Activated T-helper 9 cell treated with anti-CD3 and anti-CD28 coated beads, Interleukin-2, amount 50 U/mL, for 16 hours (primary cell): Measurements from ENCODE around the gene POLR2J.
A peak's percentile ranks its signal among the peaks of the same experiment; 100 is the strongest.
"Not testable (repeated sequence)": the region's sequence is repeated elsewhere in the genome, so short reads cannot be mapped to it uniquely, and the experiment has no call there.

ENCODE experiments used
- DNase-seq: peaks from one replicate; pipeline ENCODE4 v3.0.0-alpha.2; 2020; ENCODE audit warnings: low read depth

POLR2J gene

GRCh38 chr7:102478314-102479208 is at the start of gene POLR2J:
TSS of gene POLR2J (minus strand) at chr7:102478922. CDS start at chr7:102478860, 62 bp downstream.
- peak; percentile 97 for DNase-seq

DNA sequence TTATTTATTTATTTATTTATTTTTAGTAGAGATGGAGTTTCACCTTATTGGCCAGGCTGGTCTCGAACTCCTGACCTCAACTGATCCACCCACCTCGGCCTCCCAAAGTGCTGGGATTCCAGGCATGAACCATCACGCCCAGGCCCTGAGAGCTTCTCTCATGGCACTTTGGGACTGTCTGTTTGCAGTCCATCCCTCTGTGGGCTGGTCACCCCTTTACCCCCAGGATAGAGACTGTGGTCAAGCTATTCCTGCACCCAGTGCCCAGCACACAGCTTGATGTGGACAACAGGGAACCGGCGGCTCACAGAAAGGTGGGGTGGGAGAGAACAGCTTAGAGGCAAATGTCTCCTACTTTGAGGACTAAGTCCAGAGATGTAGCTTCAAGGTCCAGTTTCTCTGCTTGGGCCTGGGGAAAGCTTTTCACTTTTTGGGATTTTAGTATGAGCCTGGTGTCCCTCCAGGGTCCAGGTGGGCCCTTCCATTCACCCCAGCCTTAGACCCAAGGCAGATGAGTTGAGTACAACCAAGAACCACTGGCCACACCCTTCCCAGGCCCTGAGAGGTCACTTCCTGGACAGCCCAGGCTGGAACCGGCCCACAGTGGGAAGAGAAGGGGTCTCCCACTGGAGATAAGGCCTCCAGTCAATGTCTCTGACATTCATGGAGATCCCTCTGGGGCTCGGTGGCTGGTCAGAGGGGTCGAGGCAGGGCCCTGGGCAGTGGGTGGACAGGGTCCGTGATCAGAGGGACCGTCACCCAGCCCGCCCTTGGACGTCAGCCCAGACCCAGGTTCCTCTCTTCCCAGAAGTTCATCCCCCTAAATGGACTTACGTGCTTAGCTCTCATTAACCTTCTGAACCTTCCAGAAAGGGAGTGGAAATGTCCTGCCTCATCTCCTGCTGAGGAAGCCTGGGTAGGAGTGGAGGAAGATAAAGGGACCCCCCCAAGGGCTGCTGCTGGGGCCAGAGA is 49.4 kb upstream of the POLR2J start:
- not testable (repeated sequence) for DNase-seq

DNA sequence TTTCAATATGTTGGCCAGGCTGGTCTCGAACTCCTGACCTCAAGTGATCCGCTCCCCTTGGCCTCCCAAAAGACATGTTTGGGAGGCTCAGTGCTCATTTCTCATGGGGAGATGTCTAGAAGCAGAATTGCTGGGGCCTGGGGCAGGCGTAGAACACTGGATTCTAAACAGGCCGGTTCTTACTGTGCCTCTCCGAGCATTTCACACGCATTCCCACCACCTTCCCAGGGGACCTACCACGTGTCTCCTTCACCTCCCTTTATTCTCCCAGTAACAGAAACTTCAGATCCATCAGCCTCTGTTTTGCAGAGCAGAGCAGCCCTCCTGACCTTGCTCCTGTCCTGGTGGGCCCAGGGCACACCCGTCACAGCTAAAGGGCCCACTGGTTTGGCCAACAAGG is 48.5 kb upstream of the POLR2J start:
- not testable (repeated sequence) for DNase-seq

- DNase-seq: not testable (repeated sequence)
These were observed 46.1 kb upstream of the POLR2J start for GRCh38 chr7:102524803-102525202.

- DNase-seq: not testable (repeated sequence)
These were observed 42.1 kb upstream of the POLR2J start for GRCh38 chr7:102520797-102521196.

DNA sequence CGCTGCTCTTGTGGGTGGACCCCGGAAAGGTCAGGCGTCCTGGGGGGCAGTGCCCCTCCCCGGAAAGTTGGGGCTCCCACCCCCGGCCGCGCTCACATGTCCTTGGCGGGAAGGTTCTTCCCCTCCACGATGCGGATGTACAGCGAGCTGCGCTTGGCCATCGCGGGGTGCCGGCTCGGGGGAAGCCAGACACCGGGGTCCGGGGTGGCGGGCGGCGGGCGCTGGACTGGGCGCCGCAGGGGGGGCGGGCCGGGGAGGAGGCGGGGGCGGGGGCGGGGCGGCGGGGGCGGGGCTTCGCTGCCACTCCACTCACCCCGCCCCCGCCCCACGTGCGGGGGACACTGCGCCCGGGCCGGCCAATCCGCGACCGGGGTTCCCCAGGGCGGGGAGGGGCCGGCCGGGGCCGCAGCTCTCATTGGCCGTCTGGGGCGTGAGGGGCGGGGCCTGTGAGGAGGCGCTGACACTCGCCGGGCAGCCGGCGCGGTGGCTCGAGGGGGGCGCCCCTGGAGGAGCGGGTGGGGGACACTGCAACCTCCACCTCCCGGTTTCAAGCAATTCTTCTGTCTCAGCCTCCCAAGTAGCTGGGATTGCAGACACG is 38.9 kb upstream of the POLR2J start, which contains the start of gene RASA4B:
Gene RASA4B, minus strand, starts transcription at position 228 of the 598 bp plus-strand sequence. Its CDS starts 67 bp downstream, at position 161.
- not testable (repeated sequence) for DNase-seq

GRCh38 chr7:102516951-102517350 is 38.2 kb upstream of the POLR2J start:
- not testable (repeated sequence) for DNase-seq

DNA sequence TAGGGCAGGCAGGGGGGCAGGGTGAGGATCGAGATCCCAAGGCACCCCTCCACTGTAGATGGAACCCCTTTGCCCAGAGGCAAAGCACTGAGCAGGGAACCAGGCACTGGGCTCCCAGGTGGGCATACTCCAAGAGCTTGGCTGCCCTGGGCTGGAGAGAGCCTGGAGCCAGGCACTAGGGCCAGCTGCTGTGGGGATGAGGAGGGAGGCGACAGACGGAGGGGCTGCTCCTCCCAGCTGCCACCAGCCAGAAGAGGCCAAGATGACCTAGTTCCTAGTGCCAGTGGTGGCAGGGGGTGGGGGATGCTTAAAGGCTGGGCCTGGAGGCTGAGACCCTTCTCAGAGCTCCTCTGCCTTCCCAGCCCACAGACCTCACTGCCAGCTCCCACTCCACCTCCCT is 37.2 kb upstream of the POLR2J start:
- not testable (repeated sequence) for DNase-seq

- not testable (repeated sequence) for DNase-seq
These were observed 36.4 kb upstream of the POLR2J start for GRCh38 chr7:102514881-102515721.

DNA sequence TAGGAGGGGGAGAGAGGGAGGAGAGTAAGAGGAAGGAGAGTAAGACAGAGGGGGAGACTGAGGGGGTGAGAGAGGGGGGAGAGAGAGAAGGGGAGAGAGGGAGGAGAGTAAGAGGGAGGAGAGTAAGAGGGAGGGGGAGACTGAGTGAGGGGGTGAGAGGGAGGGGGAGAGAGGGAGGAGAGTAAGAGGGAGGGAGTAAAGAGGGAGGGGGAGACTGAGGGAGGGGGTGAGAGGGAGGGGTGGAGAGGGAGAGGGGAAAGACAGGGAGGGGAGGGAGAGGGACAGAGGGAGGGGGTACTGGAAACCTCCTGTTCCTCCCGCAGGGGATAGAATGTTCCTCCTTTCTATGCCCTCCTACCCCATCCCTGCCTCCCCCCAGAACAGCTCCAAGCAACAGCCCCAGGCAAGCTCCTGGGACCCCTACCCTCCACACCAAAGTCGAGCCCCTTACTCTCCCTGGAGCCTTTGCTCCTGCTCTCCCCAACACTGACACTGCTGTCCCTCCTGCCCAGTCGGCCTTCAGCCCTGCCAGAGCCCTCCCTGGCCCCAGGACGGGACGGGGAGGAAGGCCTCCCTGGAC is 34.0 kb upstream of the POLR2J start:
- not testable (repeated sequence) for DNase-seq

DNA sequence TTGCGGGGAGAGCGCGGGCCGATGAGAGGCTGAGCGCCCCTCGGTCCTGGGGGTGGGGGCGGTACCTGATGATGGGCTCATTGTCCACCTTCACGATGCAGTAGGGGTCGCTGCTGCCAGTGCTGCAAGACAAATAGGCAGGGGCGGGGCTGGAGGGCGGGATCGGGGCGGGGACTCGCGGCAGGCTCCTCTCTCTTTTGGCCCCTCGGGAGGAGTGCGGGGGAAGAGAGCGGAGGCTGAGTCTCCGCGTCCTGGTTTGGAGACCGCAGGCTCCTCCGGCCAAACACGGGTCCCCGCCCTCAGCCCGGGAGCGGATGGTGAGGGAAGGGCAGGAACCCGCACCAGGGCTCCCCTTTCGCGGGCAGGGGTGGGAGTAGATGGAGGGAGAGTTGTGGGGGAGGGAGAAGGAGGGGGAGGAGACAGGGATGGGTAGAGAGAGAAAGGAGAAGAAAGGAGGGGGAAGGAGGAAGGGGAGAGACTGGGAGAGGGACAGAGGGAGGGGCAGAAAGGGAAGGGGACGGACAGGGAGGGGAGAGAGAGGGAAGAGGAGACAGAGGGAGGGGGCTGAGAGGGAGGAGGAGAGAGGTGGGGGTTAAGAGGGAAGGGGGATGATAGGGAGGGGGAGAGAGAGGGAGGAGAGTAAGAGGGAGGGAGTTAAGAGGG is 33.3 kb upstream of the POLR2J start:
- DNase-seq: not testable (repeated sequence)

DNA sequence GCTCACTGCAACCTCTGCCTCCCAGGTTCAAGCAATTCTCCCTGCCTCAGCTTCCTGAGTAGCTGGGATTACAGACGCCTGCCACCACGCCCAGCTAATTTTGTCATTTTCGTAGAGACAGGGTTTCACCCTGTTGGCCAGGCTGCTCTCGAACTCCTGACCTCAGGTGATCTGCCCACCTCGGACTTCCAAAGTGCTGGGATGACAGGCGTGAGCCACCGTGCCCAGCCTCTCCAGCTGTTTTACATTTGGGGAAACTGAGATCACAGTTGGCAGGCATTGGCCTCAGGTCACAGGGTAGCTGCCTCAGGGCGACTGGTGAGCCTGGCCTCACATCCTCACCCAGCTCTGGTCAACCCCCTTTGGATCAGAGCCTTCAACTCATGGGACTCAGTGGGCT is 31.9 kb upstream of the POLR2J start:
- DNase-seq: not testable (repeated sequence)

DNA sequence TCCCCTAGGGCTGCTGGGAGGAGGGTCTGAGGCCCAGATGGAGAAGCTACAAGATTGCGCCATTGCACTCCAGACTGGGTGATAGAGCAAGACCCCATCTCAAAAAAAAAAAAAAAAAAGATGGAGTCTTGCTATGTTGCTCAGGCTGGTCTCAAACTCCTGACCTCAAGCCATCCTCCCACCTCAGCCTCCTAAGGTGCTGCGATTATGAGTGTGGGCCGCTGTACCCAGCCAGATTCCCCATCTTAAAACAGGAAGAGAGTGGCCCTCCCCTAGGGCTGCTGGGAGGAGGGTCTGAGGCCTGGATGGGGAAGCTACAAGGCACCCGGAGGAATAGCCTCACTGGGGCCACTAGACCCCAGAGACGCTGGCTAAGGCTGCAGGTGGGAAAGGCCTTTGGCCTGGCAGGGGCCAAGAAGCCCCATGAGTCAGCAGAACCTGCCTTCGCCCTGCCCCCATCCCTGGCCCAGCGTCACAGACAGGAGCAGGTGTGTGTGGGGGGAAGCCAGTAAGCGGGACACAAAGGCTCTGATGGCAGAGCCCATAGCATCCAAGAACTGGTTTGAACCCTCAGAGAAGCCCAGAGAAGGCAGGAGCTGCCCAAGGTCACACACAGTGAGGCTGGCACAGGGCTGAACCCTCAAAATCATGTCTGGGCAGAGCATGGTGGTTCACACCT is 28.8 kb upstream of the POLR2J start:
- not testable (repeated sequence) for DNase-seq

DNA sequence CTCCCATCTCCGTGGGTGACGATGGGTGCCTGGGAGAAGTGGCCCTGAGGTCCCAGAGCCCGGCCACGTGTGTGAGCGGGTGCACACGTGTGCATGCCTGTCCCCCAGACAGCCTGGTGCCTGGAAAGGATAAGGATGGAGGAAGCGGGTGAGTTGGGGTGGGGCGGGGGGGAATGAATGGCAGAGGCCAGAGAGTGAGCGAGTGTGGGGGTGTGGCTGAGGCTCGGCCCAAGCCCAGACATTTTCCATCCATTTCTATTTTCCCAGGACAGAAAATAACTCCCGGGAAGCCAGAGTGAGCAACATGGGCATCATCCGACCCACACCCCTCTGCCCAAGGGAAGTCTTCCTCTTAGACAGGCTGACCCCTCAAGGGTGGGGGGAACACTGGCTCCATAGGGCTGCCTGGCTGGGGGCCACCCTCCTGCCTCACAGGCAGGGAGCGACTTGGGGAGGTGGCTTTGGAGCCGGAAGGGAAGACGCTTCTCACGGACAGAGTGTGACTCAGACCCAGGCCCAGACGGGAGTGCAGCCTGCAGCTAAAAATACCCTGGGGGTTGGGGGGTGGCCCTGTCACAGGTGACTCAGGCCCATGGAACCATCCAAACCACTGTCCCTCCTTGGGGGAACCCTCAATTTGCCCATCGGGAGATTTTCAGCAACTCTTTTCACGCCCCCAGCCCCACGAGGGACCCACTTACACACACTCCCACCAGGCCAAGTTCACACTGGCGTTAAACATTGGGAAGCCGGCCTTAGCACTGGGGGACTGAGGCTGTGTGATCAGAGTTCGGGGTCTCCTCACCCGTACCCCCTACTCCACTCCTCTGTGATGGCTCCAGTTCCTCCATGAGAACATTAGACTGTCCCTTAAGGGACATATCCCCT is 26.8 kb upstream of the POLR2J start:
- DNase-seq: not testable (repeated sequence)

GRCh38 chr7:102503141-102503540 is 24.4 kb upstream of the POLR2J start:
- DNase-seq: not testable (repeated sequence)

- DNase-seq: not testable (repeated sequence)
These were observed 19.6 kb upstream of the POLR2J start for GRCh38 chr7:102498321-102498720.

- DNase-seq: not testable (repeated sequence)
These were observed 18.6 kb upstream of the POLR2J start for GRCh38 chr7:102497308-102497707.

DNA sequence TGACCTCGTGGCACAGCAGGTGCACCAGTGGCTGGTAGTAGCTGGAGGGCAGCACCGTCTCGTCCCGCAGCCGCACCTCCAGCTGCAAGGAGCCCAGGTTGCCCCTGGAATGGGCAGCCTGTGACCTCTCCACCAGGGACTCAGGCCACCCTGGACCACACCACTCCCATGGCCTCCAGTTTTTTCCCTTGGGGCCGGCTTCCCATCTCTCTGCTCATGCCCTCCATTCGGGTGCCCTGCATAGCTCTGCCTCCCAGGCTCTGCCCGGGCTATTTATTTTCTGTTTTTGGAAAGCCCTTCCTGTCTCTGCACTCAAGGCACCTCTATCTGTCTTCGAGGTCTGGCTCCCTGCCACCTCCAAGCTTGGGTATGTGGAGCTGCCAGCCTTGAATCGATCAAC is 18.1 kb upstream of the POLR2J start:
- DNase-seq: not testable (repeated sequence)
